NCI-H2227 (cell line): Measurements from ENCODE around the gene TMEM208.

Experiments used
- DNase-seq: peaks from one replicate; lab custom pipeline; 2025; ENCODE audit not compliant: unreplicated experiment; lab: John Stamatoyannopoulos, UW

TMEM208 gene

GRCh38 chr16:67191411-67191994 is 35.4 kb upstream of the TMEM208 start:
- no peak for DNase-seq

GRCh38 chr16:67191995-67192681 is 34.8 kb upstream of the TMEM208 start, which contains the start of gene E2F4:
E2F4 (plus strand) TSS chr16:67192155; CDS start chr16:67192228, 73 bp downstream.
- DNase-seq = peak; percentile 91

GRCh38 chr16:67192781-67193361 is 34.1 kb upstream of the TMEM208 start:
- no peak for DNase-seq

- no peak for DNase-seq
Measured at GRCh38 chr16:67193536-67193935, 33.4 kb upstream of the TMEM208 start.

GRCh38 chr16:67194260-67194659 is 32.7 kb upstream of the TMEM208 start:
- no peak for DNase-seq

GRCh38 chr16:67195676-67196075 is 31.3 kb upstream of the TMEM208 start:
- DNase-seq = no peak

GRCh38 chr16:67196881-67197280 is 30.0 kb upstream of the TMEM208 start:
- no peak for DNase-seq

- no peak for DNase-seq
Measured at GRCh38 chr16:67197704-67198103, 29.2 kb upstream of the TMEM208 start.

- no peak for DNase-seq
Measured at GRCh38 chr16:67198238-67198734, 28.6 kb upstream of the TMEM208 start.

- DNase-seq = no peak
Measured at GRCh38 chr16:67199011-67199807, 27.7 kb upstream of the TMEM208 start, which contains the start of gene ELMO3. ELMO3 (plus strand) TSS chr16:67199131; CDS start chr16:67199327, 196 bp downstream.

- no peak for DNase-seq
Measured at GRCh38 chr16:67199808-67200198, 27.1 kb upstream of the TMEM208 start.

GRCh38 chr16:67200491-67200890 is 26.4 kb upstream of the TMEM208 start:
- DNase-seq = no peak

- DNase-seq = no peak
Measured at GRCh38 chr16:67201411-67202345, 25.3 kb upstream of the TMEM208 start.

GRCh38 chr16:67202426-67202825 is 24.5 kb upstream of the TMEM208 start:
- no peak for DNase-seq

- no peak for DNase-seq
Measured at GRCh38 chr16:67202956-67203493, 23.9 kb upstream of the TMEM208 start.

GRCh38 chr16:67204076-67204475 is 22.9 kb upstream of the TMEM208 start:
- DNase-seq = no peak

GRCh38 chr16:67206129-67206837 is 20.6 kb upstream of the TMEM208 start:
- no peak for DNase-seq

GRCh38 chr16:67206838-67207248 is 20.1 kb upstream of the TMEM208 start:
- no peak for DNase-seq
